ENCODE results near the gene C1orf232.

Gene C1orf232

DNA sequence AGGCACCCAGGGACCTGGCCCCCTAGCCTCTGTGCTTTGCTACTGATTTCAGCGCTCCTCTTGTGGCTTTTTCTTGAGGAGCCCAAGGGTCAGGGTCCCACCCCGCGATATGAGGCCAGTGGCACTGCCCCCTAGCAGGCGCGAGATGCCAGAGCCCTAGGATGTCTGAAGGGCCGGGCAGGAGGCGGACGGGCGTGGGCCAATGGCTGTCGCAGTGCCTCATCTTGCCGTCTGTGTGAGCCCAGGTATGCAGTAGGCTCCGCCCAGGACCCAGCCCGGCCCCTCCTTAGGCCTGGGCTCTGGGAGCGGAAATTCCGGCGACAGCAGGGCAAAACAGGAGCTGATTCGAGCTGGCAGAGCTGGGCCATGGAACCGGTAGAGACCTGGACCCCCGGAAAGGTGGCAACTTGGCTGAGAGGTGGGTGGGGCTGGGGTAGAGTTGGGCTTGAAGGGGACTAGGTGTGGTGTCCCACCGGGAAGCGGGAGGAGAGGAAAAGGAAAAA lies 8.5 kb upstream of the C1orf232 start, which contains the start of gene CNKSR1:
TSS of gene CNKSR1 (plus strand) at position 310 of the 503 bp plus-strand sequence. CDS start at position 367, 57 bp downstream.
- no peak for DNase-seq

DNA sequence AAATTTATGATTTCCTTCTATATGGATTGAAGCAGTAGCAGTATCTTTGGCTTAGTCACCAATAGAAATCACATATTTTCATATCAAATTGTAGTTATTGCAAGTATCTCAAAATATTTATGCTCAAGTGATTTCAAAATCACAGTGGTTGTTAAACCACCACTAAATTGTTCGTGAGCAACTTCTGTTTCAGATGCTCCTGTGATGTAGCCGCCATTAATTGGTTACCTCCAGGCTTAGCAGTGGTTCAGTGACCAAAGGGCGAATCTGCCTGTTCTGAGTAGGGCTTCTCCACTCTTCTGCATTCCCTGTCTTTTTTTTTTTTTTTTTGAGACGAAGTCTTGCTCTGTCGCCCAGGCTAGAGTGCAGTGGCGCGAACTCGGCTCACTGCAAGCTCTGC lies 6.6 kb upstream of the C1orf232 start:
- DNase-seq: no peak

DNA sequence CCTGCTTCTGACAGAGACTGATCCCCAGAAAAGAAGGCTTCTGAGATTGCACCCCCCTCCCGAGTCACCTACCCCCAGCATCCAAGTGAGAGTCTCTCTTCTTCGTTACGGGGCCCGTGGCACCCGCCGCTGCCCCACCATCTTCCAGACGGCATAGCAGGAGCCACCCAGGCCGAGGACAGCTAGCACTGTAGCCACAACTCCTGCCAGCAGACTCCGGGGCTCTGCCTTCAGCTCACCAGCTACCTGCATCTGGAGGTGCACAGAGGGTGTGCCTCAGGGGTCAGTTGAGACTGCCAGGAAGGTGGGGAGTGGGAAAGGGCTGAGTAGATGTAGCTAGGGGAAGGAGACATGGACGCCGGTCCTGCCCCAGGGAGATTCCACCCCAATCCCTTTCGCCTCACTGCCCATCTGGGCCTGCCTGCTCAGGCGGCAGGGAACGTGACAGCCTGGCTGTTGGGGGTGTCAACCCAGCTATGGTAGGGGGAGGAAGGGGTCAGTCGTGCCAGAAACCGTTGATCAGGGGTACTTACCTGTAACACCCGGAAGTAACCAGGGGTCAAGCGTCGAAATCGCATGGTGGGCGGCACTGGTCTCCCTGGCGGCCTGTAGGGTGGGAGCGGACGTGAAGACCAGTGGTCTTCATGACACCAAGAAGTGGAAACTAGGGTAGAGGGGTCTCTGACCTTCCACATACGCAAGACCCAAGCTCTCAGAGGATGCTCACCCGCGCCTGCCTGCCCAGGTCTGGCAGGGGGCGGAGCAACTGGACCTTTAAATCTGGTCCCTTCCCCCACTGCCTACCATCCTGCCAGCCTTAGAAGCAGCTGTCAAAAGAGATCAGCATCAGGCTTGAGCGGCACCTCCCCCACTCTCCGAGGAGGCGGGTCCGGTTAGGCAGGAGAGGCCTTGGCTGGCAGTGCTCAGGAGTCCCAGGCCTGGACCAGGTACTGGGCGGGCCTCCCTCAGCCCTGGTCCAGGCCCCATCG lies 2.6 kb upstream of the C1orf232 start, which contains the start of gene ZNF593OS:
TSS of gene ZNF593OS (minus strand) at position 749 of the 989 bp plus-strand sequence. CDS start at position 578, 171 bp downstream.
- no peak for DNase-seq

DNA sequence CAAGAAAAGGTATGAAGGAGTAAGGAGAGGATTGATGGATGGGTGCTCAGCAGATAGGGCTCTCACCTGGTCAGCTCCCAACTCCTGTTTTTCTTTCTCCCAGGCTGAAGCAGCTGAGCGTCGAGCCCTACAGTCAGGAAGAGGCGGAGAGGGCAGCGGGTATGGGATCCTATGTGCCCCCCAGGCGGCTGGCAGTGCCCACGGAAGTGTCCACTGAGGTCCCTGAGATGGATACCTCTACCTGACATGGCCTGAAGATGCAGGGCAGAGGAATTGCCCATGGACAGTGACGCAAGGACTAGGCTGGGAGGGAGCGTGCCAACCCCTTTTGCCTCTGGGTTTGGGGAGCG lies 1.7 kb upstream of the C1orf232 start:
- DNase-seq: no peak

DNA sequence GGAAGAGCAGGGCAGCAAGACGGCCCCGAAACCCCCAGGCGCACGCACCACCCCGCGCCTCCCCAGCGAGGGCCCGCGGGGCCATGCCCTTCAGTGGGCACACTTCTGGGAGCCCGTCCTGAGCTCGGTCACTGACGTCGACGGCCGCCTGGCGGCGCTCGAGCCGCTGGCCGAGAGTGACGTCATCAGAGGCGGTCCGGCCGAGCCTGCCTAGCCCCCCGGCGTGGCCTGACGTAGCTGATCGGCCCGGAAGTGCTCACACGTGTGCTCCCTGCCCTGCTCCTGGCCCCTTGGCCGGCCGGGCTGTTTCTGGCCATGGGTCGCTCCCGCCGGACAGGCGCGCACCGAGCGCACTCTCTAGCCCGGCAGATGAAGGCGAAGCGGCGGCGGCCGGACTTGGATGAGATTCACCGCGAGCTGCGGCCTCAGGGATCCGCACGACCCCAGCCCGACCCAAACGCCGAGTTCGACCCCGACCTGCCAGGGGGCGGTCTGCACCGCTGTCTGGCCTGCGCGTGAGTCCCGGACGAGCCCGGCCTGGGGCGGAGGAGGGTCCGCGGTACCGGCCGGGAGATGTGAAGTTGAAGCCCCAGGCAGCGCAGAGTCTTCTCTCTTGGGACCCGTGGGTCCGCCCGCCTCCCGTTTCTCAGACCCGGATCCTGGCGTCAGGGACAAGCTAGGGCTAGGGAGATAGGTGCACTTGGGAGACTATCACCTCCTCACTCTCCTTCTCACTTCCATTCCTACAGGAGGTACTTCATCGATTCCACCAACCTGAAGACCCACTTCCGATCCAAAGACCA lies 1.1 kb upstream of the C1orf232 start, which contains the start of gene ZNF593:
TSS of gene ZNF593 (plus strand) at position 240 of the 803 bp plus-strand sequence. CDS start at position 316, 76 bp downstream.
- peak; percentile 83 for DNase-seq

DNA sequence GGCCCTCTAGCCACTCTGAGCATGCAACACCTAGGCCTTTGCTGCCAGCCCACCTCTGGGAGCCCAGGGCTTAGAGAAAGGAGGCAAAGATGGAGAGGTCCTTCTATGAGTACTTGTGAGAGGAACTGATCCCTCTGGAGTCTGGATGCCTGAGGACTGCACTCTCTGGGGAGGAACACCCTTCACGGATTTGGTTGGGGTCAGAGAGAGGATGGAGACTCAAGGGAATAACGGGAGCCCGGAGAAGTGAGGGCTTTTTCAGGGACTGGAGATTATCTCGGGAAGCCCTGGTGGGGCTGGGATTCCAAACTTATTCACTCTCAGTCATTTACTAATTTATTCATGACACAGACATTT lies 413 bp upstream of the C1orf232 start:
- no peak for DNase-seq

DNA sequence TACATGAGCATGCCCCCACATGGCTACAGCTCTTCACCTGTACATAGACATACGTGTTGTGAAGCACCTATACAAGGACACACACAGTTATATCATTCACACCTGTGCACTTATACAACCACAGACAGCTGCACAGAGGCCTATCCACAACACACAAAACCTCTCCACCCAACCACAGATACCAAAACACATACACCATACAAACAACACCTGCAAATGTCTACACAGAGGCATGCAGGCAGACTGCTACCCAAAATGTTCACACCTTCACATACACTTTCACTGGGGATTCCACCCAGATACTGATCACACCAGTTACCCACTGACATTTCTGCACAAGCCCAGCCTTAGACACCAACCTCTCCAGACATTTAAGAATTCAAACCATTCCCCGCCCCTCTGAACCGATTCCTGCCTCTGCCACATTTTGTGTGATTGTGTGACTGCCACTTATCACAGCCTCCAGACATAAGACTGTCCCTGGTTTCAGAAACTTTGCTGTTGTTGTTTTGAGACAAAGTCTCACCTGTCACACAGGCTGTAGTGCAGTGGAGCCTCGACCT lies 2.0 kb downstream of the C1orf232 start:
- no peak for DNase-seq

DNA sequence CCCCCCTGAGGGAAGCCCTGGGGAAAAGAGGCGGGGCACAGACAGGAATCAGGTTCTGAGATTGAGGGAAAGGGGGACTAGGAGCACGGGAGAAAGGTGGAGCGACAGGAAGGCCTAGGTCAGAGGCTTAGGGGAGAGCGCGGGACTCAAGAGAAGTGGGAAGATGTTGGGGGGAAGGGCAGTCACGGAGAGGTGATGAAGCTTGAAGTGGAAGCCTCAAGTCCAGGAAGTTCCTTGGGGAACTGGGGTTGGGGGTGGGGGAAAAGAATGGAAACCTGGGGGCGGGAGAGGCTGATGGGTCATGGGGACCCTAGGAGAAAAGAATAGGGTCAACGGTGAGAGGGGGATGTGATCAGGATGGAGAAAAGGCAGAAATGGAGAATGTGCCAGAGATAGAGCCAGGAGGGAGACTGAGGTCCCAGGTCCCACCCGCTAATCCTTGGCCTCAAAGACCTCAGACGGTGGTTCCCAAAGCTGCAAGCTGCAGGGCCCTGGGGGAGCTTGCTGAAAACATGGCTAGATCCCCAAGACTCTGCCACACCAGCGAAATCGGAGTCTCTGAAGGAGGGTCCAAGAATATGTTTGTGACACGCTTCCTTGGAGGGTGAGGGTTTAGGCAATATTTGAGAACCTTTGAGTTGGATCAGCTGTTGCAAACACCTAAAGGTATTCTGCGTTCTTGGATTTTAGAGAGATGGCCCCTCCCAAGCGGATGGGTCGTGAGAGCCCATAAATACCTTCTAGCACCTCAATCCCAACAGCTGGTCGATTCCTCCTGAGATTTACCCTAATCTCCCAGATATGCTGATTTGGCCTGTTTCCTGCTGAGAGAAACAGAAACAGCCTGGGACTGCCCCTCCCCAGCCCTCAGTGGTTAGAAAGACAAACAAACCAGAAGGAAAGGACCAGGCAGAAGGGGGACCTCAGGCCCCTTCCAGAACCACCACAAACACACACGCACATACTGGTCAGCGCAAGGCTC lies 3.6 kb downstream of the C1orf232 start:
- no peak for DNase-seq

DNA sequence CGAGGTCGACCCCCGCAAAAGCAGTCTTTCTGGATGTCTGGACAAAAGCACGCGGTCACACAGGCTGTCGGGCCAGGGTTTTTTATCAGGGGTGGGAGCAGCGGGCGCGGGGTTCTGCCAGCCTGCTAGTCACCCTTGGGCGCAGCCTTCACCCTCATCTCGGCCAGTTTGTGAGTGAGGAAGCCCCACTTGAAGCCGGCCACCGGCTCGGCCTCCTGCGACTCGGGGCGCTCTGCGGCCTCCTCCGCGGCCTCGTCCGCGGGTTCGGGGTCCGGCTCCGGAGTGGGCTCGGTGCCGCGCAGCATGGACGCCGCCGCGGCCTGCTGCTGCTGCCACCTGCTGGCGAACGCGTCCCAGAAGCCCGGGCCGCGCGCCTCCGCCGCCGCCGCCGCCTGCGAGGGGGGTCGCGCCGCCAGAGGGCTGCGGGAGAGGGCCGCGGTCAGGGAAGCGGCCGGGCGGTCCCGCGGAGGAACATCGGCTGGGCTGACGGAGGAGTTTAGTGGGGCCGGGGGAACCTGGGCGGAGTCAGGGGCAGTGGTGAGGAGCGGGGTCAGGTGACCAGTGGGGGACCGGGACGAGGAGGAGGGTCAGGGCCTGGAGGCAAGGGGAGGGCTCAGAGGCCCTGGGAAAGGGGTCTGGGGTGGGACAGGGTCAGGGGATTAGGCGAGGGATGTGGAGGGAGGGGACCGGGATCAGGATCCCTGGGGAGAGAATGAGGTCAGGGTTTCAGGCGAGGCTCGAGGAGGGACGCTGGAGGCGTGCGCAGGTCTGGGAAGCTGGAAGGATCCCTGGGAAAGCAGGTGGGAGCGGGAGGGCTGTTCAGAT lies 4.5 kb downstream of the C1orf232 start:
- DNase-seq: no peak

DNA sequence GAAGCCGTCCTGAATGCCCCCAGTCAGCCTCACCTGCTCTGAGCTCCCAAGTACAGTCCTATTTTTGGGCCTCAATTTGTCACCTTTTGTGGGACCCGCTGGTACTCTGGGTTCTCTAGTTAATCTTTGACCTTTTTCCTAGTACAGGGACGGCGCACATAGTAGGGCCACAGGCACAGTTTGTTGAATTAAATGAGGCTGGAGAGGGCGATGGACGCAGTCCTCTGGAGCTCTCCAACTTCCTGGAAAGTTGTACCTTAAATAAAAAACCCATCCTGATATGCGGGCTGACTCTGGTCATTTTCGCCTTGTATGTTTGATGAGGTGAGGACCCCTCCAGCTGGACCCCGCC lies 5.1 kb downstream of the C1orf232 start:
- no peak for DNase-seq

DNA sequence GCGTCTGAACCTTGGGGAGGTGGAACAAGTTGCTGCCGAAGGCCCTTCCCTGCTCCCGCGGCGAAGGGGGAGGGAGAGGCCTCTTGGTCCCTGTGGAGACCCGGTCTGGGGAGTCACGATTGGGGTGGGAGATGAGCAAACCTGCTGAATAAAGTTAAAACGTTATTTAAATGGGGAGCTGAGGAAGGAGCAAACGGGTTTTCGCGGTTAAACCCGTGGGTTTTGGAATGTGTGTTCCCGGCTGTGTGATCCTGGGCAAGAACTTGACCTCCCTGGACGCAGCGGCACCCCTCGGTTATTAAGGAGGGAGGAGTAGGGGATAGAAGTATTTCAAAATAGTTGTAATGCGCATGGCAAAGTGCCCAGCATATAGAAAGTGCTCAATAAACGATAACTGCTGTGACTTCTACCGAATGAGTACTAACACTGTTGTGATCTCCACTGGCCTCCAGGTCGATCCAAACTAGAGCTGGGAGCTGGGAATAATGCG lies 6.5 kb downstream of the C1orf232 start:
- no peak for DNase-seq

DNA sequence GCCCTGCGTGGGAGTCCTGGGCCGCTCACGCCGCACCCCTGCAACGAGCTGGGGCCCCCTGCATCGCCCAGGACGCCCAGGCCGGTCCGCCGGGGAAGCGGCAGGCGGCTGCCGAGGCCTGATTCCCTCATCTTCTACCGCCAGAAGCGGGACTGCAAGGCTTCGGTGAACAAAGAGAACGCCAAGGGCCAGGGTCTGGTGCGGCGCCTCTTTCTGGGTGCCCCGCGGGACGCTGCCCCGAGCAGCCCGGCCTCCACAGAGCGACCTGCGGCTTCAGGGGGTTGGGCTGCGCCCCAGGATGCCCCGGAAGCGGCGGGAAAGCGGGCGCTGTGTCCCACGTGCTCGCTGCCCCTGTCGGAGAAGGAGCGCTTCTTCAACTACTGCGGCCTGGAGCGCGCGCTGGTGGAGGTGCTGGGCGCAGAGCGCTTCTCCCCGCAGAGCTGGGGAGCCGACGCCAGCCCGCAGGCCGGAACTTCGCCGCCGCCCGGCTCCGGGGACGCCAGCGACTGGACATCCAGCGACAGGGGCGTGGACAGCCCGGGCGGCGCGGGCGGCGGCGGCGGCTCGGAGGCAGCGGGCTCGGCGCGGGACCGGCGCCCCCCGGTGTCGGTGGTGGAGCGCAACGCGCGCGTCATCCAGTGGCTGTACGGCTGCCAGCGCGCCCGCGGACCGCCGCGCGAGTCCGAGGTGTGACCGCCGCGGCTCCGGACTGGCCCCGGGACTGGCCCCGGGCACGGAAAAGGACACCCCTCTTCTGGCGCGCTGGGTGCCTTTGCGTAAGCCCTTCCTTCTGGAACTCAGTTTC lies 7.1 kb downstream of the C1orf232 start:
- DNase-seq: no peak

DNA sequence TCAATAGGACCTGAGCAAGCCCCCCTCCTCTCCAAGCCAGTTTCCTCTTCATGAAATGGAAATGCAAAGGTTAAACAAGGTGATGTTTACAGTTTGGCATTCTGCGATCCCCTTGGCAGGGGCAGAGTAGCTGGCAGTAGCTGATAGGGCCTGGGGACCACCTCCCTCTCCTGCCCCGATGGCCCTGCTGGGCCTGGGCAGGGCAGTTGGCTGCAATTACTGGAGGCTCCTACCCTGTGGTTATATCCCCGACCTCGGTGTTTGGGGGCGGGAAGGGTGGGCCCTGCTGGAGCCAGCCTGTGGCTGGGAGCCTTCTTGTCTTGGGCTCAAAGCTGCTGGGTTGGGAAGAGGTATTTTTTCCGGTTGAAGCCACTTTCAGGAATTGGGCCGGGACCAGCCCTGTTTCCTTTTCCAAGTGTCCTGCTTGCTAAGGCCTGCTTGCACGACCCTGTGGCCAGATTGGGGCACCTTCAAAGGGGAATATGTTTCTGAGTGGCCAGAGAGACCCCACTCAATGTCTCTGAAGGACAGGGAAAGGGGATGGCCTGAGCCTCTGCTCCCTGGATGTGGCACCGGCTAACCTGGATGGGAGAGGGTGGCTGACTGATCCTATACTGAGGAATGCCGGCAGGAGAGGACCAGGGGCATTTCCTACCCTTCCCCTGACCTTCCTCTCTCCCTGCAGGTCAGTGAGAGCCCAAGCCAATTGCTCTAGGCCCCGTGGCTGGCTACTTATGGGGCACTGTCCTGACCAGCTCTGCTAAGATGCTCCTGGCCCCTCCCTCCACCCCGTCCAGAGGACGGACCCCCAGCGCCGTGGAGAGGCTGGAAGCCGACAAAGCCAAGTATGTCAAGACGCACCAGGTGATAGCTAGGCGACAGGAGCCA lies 8.0 kb downstream of the C1orf232 start:
- no peak for DNase-seq

DNA sequence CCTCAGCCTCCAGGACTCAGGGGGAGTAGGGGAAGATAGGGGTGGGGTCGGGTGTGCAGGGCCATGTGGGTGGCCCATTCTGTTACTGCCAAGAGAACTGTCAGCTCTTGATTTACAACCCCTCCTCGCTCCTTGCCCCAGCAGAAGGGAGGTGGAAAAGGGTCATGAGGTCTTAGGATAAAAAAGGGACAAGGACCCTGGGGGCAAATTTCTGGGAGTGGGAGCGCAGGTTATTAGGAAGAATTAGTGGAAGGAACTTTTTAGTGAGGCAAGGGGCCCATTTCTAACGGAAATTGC lies 9.1 kb downstream of the C1orf232 start:
- no peak for DNase-seq

DNA sequence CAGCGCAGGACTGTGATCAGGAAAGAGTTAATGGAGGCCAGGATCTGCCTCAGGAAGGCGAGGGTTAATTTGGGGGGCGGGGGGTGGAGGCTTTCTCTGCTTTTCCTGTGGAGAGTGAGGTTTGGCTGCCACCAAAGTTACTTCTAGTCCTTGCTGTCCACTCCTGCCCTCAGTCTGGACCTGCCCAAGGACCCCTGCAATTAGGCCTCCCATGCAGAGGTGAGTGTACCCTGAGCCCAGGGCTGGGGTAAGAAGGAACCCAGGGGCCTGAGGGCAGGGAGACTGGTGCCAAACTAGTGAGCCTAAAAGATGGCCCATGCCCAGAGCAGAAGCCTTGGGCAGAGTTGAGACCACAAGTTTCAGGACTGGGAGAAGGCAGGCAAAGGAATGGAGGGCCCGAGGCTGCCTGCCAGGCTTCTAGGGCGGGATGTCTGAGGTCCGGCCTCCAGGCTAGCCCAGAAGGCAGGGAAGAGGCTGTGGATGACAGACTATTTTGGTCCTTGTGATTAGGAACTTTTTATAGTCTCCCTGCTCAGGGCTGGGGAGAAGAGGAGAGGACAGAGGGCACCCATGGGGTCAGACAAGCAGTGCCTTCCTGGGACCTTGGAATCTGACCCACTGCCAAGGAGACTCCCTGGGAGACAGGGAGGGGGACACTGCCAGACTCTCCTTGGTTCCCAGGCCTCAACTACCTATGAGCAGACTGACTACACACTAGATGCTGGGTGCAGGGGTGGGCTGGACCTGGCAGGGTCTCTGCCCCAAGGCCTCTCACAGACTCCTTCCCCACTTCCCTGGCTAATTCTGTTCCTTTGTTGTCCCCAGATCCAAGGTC lies 9.6 kb downstream of the C1orf232 start, which contains the start of gene FAM110D:
TSS of gene FAM110D (plus strand) at position 172 of the 835 bp plus-strand sequence. CDS start 2,213 bp downstream, outside the sequence.
- no peak for DNase-seq

DNA sequence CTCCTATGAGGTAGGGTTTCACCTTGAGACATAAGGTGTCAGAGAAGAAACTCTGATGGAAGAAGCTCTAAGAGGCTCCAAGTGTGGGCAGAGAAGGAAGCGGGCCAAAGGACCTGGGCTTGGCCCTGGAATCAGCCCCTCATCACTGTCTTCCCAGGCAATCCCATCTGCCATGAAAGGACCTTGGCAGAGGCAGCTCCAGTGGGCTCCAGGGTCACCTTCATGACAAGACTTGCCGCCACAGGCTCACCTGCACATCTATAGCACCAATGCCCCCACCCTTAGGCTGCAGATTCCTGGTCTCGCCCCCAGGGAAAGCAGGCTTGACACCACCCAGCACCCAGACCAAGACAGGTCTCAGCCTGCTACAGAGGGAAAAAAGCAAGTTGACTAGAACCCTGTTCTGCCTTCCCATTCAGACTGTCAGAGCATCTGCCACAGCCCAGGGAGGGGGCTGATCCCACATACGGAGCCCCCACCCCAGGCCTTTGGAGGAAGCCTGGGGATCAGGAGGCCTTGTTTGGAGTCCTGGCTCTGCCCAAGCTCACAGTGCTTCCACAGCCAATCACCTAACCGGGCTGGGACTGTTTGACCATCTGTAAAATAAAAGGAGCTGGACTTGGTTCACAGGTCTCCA lies 10.4 kb downstream of the C1orf232 start:
- DNase-seq: no peak

DNA sequence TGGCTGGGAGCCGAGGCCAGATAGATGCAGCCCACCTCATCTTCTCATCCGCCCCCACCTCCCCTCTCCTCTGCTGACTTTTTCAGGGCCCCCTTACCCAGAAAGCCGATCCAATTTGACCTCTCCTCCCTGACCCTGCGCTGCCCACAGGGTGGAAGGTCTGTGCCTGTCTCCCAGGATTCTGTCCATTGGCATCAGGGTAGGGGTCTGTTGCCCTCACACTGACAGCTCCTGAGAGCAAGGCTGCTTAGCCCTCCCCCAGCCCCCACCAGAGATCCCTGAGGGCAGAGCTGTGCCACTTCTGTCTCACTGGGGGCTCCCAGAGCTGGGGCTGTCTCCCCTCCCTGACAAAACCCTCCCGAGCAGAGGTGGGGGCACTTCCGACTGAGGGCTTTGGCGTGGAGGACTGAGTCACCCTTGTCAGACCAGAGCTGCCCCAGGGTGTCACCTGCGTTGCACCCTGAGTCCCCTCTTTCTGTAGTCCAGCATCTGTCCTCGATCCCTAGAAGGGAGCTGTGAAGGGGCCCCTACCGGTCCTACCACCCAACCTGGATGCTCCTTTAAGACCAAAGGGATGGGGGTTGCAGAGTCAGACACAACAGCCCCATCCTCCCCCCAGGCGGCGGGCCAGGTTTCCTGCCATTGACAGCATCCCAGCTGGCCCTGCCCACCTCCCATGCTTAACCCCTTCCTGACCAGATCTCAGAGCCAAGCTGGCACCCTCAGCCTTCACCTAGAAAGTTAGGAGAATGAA lies 12.3 kb downstream of the C1orf232 start:
- DNase-seq: no peak
